ENCODE results near the gene BAHCC1. TPM values are rescaled to one million over a fixed set of nuclear protein-coding genes. Genes with fewer than 3 reads are reported as not detected.

BAHCC1 gene
- total and polyA plus RNA-seq, 7 experiments from 2014 or later, result 0.05 to 3.8 (median 0.68) TPM; not detected in 3

DNA sequence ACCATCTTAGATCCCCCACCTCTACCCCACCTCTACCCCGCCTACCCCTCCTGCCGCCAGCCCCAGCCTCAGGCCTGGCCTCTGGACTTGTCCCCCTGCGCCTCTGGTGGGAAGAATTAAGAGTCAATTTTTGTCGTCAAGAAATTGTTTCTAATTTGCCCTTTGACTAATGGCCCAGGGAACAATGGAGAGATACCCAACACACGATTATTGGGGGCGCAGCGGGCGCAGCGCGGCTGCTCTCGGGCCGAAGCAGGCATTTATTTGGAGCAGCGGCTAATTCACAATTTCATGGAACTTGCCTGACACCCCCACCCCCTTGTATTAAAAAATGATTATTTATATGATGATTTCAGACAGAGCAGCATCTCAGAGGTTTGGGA, 4.4 kb upstream of the BAHCC1 start:
- peaks cover 0 to 10% (median 0%) of the 10 kb centered on the region in 11 donors for H3K9me3 Mint-ChIP-seq
- H3K4me1 Mint-ChIP-seq, result peaks cover 0 to 30% (median 13%) of the 10 kb centered on the region in 7 donors
- Histone ChIP-seq H3K27ac (ENCODE audit: low read depth, low read length) (no peak overlapping the region), H3K27me3 (ENCODE audit: control insufficient read depth in 2 of 2, insufficient read depth in 2 of 2, low read length in 2 of 2) (peaks cover 16 to 42% of the 10 kb centered on the region in 2 donors), H3K4me1 (ENCODE audit: control insufficient read depth in 2 of 2, insufficient read depth in 2 of 2, low read length in 2 of 2) (peaks cover 17 to 19% of the 10 kb centered on the region in 2 donors), H3K36me3 (ENCODE audit: control insufficient read depth in 2 of 3, insufficient read depth in 3 of 3, low read length in 3 of 3) (no peaks in the 10 kb centered on the region), H3K4me3 (ENCODE audit: low read length) (no peak overlapping the region), H3K9me3 (ENCODE audit: control insufficient read depth in 2 of 3, low read length in 3 of 3) (no peaks in the 10 kb centered on the region)
- peaks cover 26 to 74% (median 56%) of the 10 kb centered on the region in 5 donors for H3K27me3 Mint-ChIP-seq
- ATAC-seq (no peak), DNase-seq (no peak)
- H3K36me3 Mint-ChIP-seq, result no peaks in the 10 kb centered on the region
- H3K4me3 Mint-ChIP-seq, result no peak overlapping the region
- CTCF ChIA-PET, result no interaction called here
- intact Hi-C loops (cut with micrococcal nuclease), result loop anchor here (10.0 kb wide), 3 partner anchors 96 to 1576 kb away; partner anchors contain the start of gene SLC38A10 (in 1 of the 2)
- H3K27ac Mint-ChIP-seq, result no peak overlapping the region
- POLR2A ChIA-PET, result interaction anchor here (0.6 kb wide), 1 partner anchor 271 kb away, joined by 3 read pairs; no protein-coding TSS in a partner anchor

- H3K4me3 ChIP-seq (ENCODE audit: low read length), result no peak overlapping the region
- H3K27me3 ChIP-seq (ENCODE audit: control insufficient read depth in 2 of 2, insufficient read depth in 2 of 2, low read length in 2 of 2), result peaks cover 16 to 45% of the 10 kb centered on the region in 2 donors
- ATAC-seq (no peak), DNase-seq (no peak)
- no peaks in the 10 kb centered on the region for H3K36me3 Mint-ChIP-seq
- no peak overlapping the region for H3K27ac ChIP-seq (ENCODE audit: low read depth, low read length)
- H3K9me3 Mint-ChIP-seq, result peaks cover 0 to 10% (median 0%) of the 10 kb centered on the region in 11 donors
- H3K9me3 ChIP-seq (ENCODE audit: control insufficient read depth in 2 of 3, low read length in 3 of 3), result no peaks in the 10 kb centered on the region
- POLR2A ChIA-PET, result interaction anchor here (0.5 to 0.6 kb wide), 2 partner anchors 105 to 271 kb away, joined by 3 to 5 read pairs; no protein-coding TSS in a partner anchor
- peaks cover 26 to 68% (median 51%) of the 10 kb centered on the region in 5 donors for H3K27me3 Mint-ChIP-seq
- intact Hi-C loops (cut with micrococcal nuclease), result loop anchor here (10.0 kb wide), 3 partner anchors 97 to 1577 kb away; partner anchors contain the start of gene SLC38A10 (in 1 of the 2)
- H3K27ac Mint-ChIP-seq, result peak overlapping the region in 2 of 9 donors; percentile 34 to 47
- H3K4me3 Mint-ChIP-seq, result peak overlapping the region in 1 of 10 donors; percentile 8
- CTCF ChIA-PET, result no interaction called here
- H3K4me1 ChIP-seq (ENCODE audit: control insufficient read depth in 2 of 2, insufficient read depth in 2 of 2, low read length in 2 of 2), result peaks cover 23 to 24% of the 10 kb centered on the region in 2 donors
- no peaks in the 10 kb centered on the region for H3K36me3 ChIP-seq (ENCODE audit: control insufficient read depth in 2 of 3, insufficient read depth in 3 of 3, low read length in 3 of 3)
- peaks cover 0 to 30% (median 13%) of the 10 kb centered on the region in 7 donors for H3K4me1 Mint-ChIP-seq
Measured at GRCh38 chr17:81391293-81391935, 3.8 kb upstream of the BAHCC1 start.

DNA sequence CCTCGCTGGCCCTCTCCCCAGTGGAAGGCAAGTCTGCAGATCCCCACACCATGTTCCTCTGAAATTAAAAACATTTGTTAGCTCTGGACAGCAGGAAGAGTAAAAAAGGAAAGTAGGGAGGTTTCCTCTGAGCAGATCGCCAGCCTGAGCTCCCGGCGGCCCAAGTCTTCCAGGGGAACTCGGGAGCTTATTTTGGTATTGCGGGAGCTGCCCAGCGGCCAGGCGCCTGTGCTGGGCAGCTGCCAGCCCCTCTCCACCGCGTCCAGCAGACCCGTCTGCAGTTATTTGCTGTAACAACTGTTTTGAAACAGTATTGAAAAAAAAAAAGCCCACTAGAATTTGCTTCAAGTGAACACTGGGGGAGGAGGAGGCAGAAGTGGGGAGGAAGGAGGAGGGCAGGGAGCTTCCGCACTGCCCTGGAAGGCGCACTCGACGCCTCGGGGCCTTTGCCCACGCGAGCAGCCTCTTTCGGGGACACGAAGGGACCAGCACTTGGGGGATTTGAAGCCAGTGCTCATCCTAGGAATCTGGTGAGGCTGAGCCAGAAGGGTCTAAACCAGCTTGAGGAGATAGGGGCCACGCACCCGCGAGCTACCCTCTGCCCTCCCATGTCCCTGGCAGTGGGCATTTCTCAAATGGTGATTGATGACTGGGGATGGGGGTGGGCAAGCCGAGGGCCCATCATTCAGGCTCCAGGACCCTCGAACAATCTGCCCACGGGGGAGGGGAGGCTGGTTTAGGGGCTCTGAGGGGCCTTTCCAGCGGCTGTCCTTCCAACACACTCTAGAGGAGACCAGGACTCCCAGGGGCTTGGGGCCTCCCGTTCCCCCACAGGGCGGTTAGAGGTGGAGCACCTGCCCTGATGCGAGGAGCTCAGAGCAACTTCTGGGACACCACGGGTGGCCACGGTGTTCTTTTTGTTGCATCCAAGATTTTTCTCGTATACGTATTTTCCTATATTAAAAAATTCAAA, 3.0 kb upstream of the BAHCC1 start:
- Histone ChIP-seq H3K9me3 (ENCODE audit: control insufficient read depth in 2 of 3, low read length in 3 of 3) (no peaks in the 10 kb centered on the region), H3K36me3 (ENCODE audit: control insufficient read depth in 2 of 3, insufficient read depth in 3 of 3, low read length in 3 of 3) (no peaks in the 10 kb centered on the region), H3K27me3 (ENCODE audit: control insufficient read depth in 2 of 2, insufficient read depth in 2 of 2, low read length in 2 of 2) (peaks cover 18 to 51% of the 10 kb centered on the region in 2 donors), H3K4me1 (ENCODE audit: control insufficient read depth in 2 of 2, insufficient read depth in 2 of 2, low read length in 2 of 2) (peaks cover 31 to 32% of the 10 kb centered on the region in 2 donors), H3K27ac (ENCODE audit: low read depth, low read length) (no peak overlapping the region), H3K4me3 (ENCODE audit: low read length) (no peak overlapping the region)
- POLR2A ChIA-PET, result interaction anchor here (0.5 kb wide), 1 partner anchor 105 kb away, joined by 5 read pairs; no protein-coding TSS in a partner anchor
- intact Hi-C loops (cut with micrococcal nuclease), result loop anchor here (10.0 kb wide), 3 partner anchors 97 to 1577 kb away; partner anchors contain the start of gene SLC38A10 (in 1 of the 2)
- CTCF ChIA-PET, result no interaction called here
- no peak for ATAC-seq
- no peak for DNase-seq
- Mint-ChIP-seq H3K27ac (peak overlapping the region in 3 of 9 donors; percentile 34 to 69 (median 47)), H3K4me3 (peak overlapping the region in 6 of 10 donors; percentile 8 to 57 (median 40)), H3K36me3 (no peaks in the 10 kb centered on the region), H3K9me3 (peaks cover 0 to 12% (median 0%) of the 10 kb centered on the region in 11 donors), H3K4me1 (peaks cover 0 to 38% (median 13%) of the 10 kb centered on the region in 7 donors), H3K27me3 (peaks cover 26 to 71% (median 50%) of the 10 kb centered on the region in 5 donors)

GRCh38 chr17:81392909-81393654, 2.2 kb upstream of the BAHCC1 start:
- Mint-ChIP-seq H3K4me3 (peak overlapping the region in 5 of 10 donors; percentile 29 to 57 (median 47)), H3K9me3 (peaks cover 0 to 16% (median 0%) of the 10 kb centered on the region in 11 donors), H3K27me3 (peaks cover 26 to 74% (median 51%) of the 10 kb centered on the region in 5 donors), H3K27ac (peak overlapping the region in 2 of 9 donors; percentile 29 to 69), H3K4me1 (peaks cover 0 to 39% (median 17%) of the 10 kb centered on the region in 7 donors), H3K36me3 (no peaks in the 10 kb centered on the region)
- no peaks in the 10 kb centered on the region for H3K9me3 ChIP-seq (ENCODE audit: control insufficient read depth in 2 of 3, low read length in 3 of 3)
- no peak overlapping the region for H3K27ac ChIP-seq (ENCODE audit: low read depth, low read length)
- DNase-seq (no peak), ATAC-seq (no peak)
- no peaks in the 10 kb centered on the region for H3K36me3 ChIP-seq (ENCODE audit: control insufficient read depth in 2 of 3, insufficient read depth in 3 of 3, low read length in 3 of 3)
- H3K27me3 ChIP-seq (ENCODE audit: control insufficient read depth in 2 of 2, insufficient read depth in 2 of 2, low read length in 2 of 2), result peaks cover 26 to 52% of the 10 kb centered on the region in 2 donors
- peaks cover 36 to 37% of the 10 kb centered on the region in 2 donors for H3K4me1 ChIP-seq (ENCODE audit: control insufficient read depth in 2 of 2, insufficient read depth in 2 of 2, low read length in 2 of 2)
- no peak overlapping the region for H3K4me3 ChIP-seq (ENCODE audit: low read length)
- ChIA-PET CTCF (no interaction called here), POLR2A (no interaction called here)
- intact Hi-C loops (cut with micrococcal nuclease), result loop anchor here (10.0 kb wide), 3 partner anchors 98 to 1578 kb away; partner anchors contain the start of gene SLC38A10 (in 1 of the 2)

DNA sequence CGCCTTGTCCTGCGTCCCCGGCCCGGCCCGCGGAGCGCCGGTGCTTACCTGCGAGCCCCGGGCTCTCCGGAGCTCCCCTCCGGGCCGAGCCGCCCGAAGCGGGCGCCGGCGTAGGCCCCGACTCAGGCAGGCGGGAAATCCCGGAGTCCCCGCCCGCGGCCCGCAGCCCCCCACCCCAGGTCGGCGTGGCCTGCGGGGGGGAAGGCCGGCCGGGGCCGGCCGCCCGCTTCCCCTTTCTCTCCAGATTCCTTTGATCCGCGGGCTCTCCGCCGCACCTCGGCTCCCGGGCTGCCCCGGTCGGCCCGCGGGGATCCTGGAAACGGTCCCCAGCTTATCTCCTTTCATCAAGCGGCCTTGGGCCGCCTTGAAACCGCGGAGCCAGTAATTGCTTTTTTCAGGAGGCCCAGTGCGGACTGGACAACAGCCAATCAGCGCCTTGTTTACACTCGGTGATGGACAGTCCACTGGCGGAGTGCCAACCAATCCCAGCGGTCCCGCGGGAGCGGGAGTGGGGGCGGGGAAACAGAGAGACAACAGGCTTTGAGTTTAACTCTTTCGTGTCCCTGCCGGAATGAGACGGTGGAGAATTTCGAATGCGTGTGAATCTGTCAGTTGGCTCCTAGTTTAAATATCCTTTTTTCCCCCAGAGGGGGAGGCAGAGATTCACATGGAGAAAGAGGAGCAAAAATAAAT, 1.4 kb upstream of the BAHCC1 start:
- Mint-ChIP-seq H3K4me3 (peak overlapping the region in 8 of 10 donors; percentile 8 to 61 (median 44)), H3K36me3 (peaks cover 0 to 2% (median 0%) of the 10 kb centered on the region in 5 donors), H3K4me1 (peaks cover 0 to 44% (median 19%) of the 10 kb centered on the region in 7 donors), H3K27ac (peak overlapping the region in 6 of 9 donors; percentile 45 to 77 (median 57)), H3K9me3 (peaks cover 0 to 18% (median 0%) of the 10 kb centered on the region in 11 donors), H3K27me3 (peaks cover 28 to 72% (median 50%) of the 10 kb centered on the region in 5 donors)
- Histone ChIP-seq H3K27me3 (ENCODE audit: control insufficient read depth in 2 of 2, insufficient read depth in 2 of 2, low read length in 2 of 2) (peaks cover 28 to 59% of the 10 kb centered on the region in 2 donors), H3K4me1 (ENCODE audit: control insufficient read depth in 2 of 2, insufficient read depth in 2 of 2, low read length in 2 of 2) (peaks cover 42 to 44% of the 10 kb centered on the region in 2 donors), H3K4me3 (ENCODE audit: low read length) (no peak overlapping the region), H3K36me3 (ENCODE audit: control insufficient read depth in 2 of 3, insufficient read depth in 3 of 3, low read length in 3 of 3) (no peaks in the 10 kb centered on the region), H3K27ac (ENCODE audit: low read depth, low read length) (no peak overlapping the region), H3K9me3 (ENCODE audit: control insufficient read depth in 2 of 3, low read length in 3 of 3) (no peaks in the 10 kb centered on the region)
- ChIA-PET CTCF (interaction anchor here (1.7 kb wide), 1 partner anchor 19 kb away, joined by 4 read pairs; no protein-coding TSS in a partner anchor), POLR2A (interaction anchor here (1.0 kb wide), 1 partner anchor 19 kb away, joined by 4 read pairs; no protein-coding TSS in a partner anchor)
- DNase-seq (peak in 2 of 9 donors; percentile 59 to 70), ATAC-seq (peak; percentile 71)
- intact Hi-C loops (cut with micrococcal nuclease), result loop anchor here (10.0 kb wide), 3 partner anchors 99 to 1579 kb away; partner anchors contain the start of gene SLC38A10 (in 1 of the 2)
